Measurements from ENCODE around the gene TIRAP. TPM values are rescaled to one million over a fixed set of nuclear protein-coding genes. Genes with fewer than 3 reads are reported as not detected.

TIRAP gene
- total and polyA plus RNA-seq, 3 experiments from 2014 or later, result 10.6 to 13.0 (median 11.3) TPM

GRCh38 chr11:126313826-126314225 lies 30.9 kb downstream of the TIRAP start:
- no peak overlapping the region for H3K27ac ChIP-seq (ENCODE audit: low read depth, low read length)
- ChIA-PET CTCF (interaction anchor here (2.0 to 5.9 kb wide), 2 partner anchors 166 to 167 kb away, joined by 8 to 36 read pairs; no protein-coding TSS in a partner anchor), POLR2A (no interaction called here)
- H3K4me3 Mint-ChIP-seq, result no peak overlapping the region
- peaks cover 38 to 45% (median 43%) of the 10 kb centered on the region in 3 donors for H3K4me1 Mint-ChIP-seq
- DNase-seq, result no peak
- peaks cover 9% of the 10 kb centered on the region for H3K36me3 ChIP-seq (ENCODE audit: insufficient read depth, low read length)
- peak overlapping the region in 2 of 8 donors; percentile 30 to 43 for H3K27ac Mint-ChIP-seq
- no peaks in the 10 kb centered on the region for H3K27me3 ChIP-seq (ENCODE audit: insufficient read depth, low read length, poor library complexity, severe bottlenecking)
- H3K27me3 Mint-ChIP-seq, result no peaks in the 10 kb centered on the region
- peaks cover 24% of the 10 kb centered on the region for H3K4me1 ChIP-seq (ENCODE audit: insufficient read depth, low read length)
- H3K36me3 Mint-ChIP-seq, result peaks cover 19 to 58% (median 21%) of the 10 kb centered on the region in 3 donors
- H3K4me3 ChIP-seq (ENCODE audit: low read length), result no peak overlapping the region
- peaks cover 0 to 6% (median 0%) of the 10 kb centered on the region in 5 donors for H3K9me3 Mint-ChIP-seq
- H3K9me3 ChIP-seq (ENCODE audit: low read length), result no peaks in the 10 kb centered on the region

- Mint-ChIP-seq H3K4me1 (peaks cover 42 to 53% (median 43%) of the 10 kb centered on the region in 3 donors), H3K4me3 (peak overlapping the region; percentile 18 to 87 (median 63)), H3K27me3 (no peaks in the 10 kb centered on the region), H3K27ac (peak overlapping the region; percentile 74 to 98 (median 93)), H3K36me3 (peaks cover 16 to 44% (median 28%) of the 10 kb centered on the region in 3 donors), H3K9me3 (peaks cover 0 to 6% (median 0%) of the 10 kb centered on the region in 5 donors)
- no peak for DNase-seq
- no peaks in the 10 kb centered on the region for H3K36me3 ChIP-seq (ENCODE audit: insufficient read depth, low read length)
- POLR2A ChIA-PET, result interaction anchor here (1.4 to 2.0 kb wide), 2 partner anchors 13 to 48 kb away, joined by 3 to 8 read pairs; partner anchors contain the start of gene DCPS
- H3K4me1 ChIP-seq (ENCODE audit: insufficient read depth, low read length), result peaks cover 26% of the 10 kb centered on the region
- CTCF ChIA-PET, result interaction anchor here (0.6 to 5.9 kb wide), 2 partner anchors 8 to 163 kb away, joined by 3 to 36 read pairs; no protein-coding TSS in a partner anchor
- no peak overlapping the region for H3K27ac ChIP-seq (ENCODE audit: low read depth, low read length)
- H3K9me3 ChIP-seq (ENCODE audit: low read length), result no peaks in the 10 kb centered on the region
- H3K4me3 ChIP-seq (ENCODE audit: low read length), result no peak overlapping the region
- no peaks in the 10 kb centered on the region for H3K27me3 ChIP-seq (ENCODE audit: insufficient read depth, low read length, poor library complexity, severe bottlenecking)
Measured at GRCh38 chr11:126317432-126317755, 34.5 kb downstream of the TIRAP start.

GRCh38 chr11:126317756-126318573 lies 35.1 kb downstream of the TIRAP start:
- CTCF ChIA-PET, result interaction anchor here (0.6 to 5.9 kb wide), 5 partner anchors 7 to 162 kb away, joined by 3 to 36 read pairs (median 6); no protein-coding TSS in a partner anchor
- Histone ChIP-seq H3K9me3 (ENCODE audit: low read length) (no peaks in the 10 kb centered on the region), H3K4me3 (ENCODE audit: low read length) (peak overlapping the region; percentile 41), H3K4me1 (ENCODE audit: insufficient read depth, low read length) (peaks cover 26% of the 10 kb centered on the region), H3K27me3 (ENCODE audit: insufficient read depth, low read length, poor library complexity, severe bottlenecking) (no peaks in the 10 kb centered on the region), H3K27ac (ENCODE audit: low read depth, low read length) (peak overlapping the region; percentile 46), H3K36me3 (ENCODE audit: insufficient read depth, low read length) (no peaks in the 10 kb centered on the region)
- H3K27me3 Mint-ChIP-seq, result no peaks in the 10 kb centered on the region
- H3K4me3 Mint-ChIP-seq, result peak overlapping the region; percentile 18 to 87 (median 63)
- peaks cover 16 to 38% (median 28%) of the 10 kb centered on the region in 3 donors for H3K36me3 Mint-ChIP-seq
- peak in 2 of 5 donors; percentile 32 to 34 for DNase-seq
- H3K27ac Mint-ChIP-seq, result peak overlapping the region; percentile 74 to 98 (median 93)
- H3K9me3 Mint-ChIP-seq, result peaks cover 0 to 6% (median 0%) of the 10 kb centered on the region in 5 donors
- POLR2A ChIA-PET, result interaction anchor here (1.4 to 2.0 kb wide), 2 partner anchors 14 to 49 kb away, joined by 3 to 8 read pairs; partner anchors contain the start of gene DCPS
- peaks cover 42 to 53% (median 43%) of the 10 kb centered on the region in 3 donors for H3K4me1 Mint-ChIP-seq

- H3K9me3 ChIP-seq (ENCODE audit: low read length), result no peaks in the 10 kb centered on the region
- ChIA-PET POLR2A (interaction anchor here (0.9 to 2.0 kb wide), 3 partner anchors 15 to 50 kb away, joined by 3 to 8 read pairs (median 3); partner anchors contain the start of genes DCPS, FOXRED1 and SRPRA), CTCF (interaction anchor here (1.2 to 5.9 kb wide), 5 partner anchors 8 to 161 kb away, joined by 3 to 36 read pairs (median 6); no protein-coding TSS in a partner anchor)
- peak overlapping the region; percentile 41 for H3K4me3 ChIP-seq (ENCODE audit: low read length)
- Mint-ChIP-seq H3K27me3 (no peaks in the 10 kb centered on the region), H3K36me3 (peaks cover 16 to 31% (median 28%) of the 10 kb centered on the region in 3 donors), H3K4me3 (peak overlapping the region; percentile 21 to 87 (median 63)), H3K27ac (peak overlapping the region; percentile 74 to 98 (median 93)), H3K4me1 (peaks cover 42 to 53% (median 43%) of the 10 kb centered on the region in 3 donors), H3K9me3 (peaks cover 0 to 6% (median 0%) of the 10 kb centered on the region in 5 donors)
- peak in 2 of 5 donors; percentile 13 to 20 for DNase-seq
- H3K36me3 ChIP-seq (ENCODE audit: insufficient read depth, low read length), result no peaks in the 10 kb centered on the region
- peak overlapping the region; percentile 46 for H3K27ac ChIP-seq (ENCODE audit: low read depth, low read length)
- peaks cover 26% of the 10 kb centered on the region for H3K4me1 ChIP-seq (ENCODE audit: insufficient read depth, low read length)
- no peaks in the 10 kb centered on the region for H3K27me3 ChIP-seq (ENCODE audit: insufficient read depth, low read length, poor library complexity, severe bottlenecking)
Measured at GRCh38 chr11:126318574-126319373, 35.9 kb downstream of the TIRAP start.

- Histone ChIP-seq H3K27ac (ENCODE audit: low read depth, low read length) (no peak overlapping the region), H3K4me1 (ENCODE audit: insufficient read depth, low read length) (peaks cover 26% of the 10 kb centered on the region), H3K36me3 (ENCODE audit: insufficient read depth, low read length) (no peaks in the 10 kb centered on the region), H3K27me3 (ENCODE audit: insufficient read depth, low read length, poor library complexity, severe bottlenecking) (no peaks in the 10 kb centered on the region), H3K9me3 (ENCODE audit: low read length) (no peaks in the 10 kb centered on the region), H3K4me3 (ENCODE audit: low read length) (peak overlapping the region; percentile 16)
- peak overlapping the region; percentile 74 to 98 (median 93) for H3K27ac Mint-ChIP-seq
- CTCF ChIA-PET, result interaction anchor here (1.2 to 5.9 kb wide), 5 partner anchors 9 to 161 kb away, joined by 3 to 36 read pairs (median 6); no protein-coding TSS in a partner anchor
- no peaks in the 10 kb centered on the region for H3K27me3 Mint-ChIP-seq
- DNase-seq, result no peak
- POLR2A ChIA-PET, result interaction anchor here (0.9 to 2.0 kb wide), 2 partner anchors 15 to 51 kb away, joined by 3 to 8 read pairs; partner anchors contain the start of genes DCPS, FOXRED1 and SRPRA
- H3K9me3 Mint-ChIP-seq, result peaks cover 0 to 6% (median 0%) of the 10 kb centered on the region in 5 donors
- peak overlapping the region; percentile 21 to 87 (median 63) for H3K4me3 Mint-ChIP-seq
- peaks cover 41 to 53% (median 43%) of the 10 kb centered on the region in 3 donors for H3K4me1 Mint-ChIP-seq
- peaks cover 12 to 25% (median 23%) of the 10 kb centered on the region in 3 donors for H3K36me3 Mint-ChIP-seq
Measured at GRCh38 chr11:126319374-126319740, 36.5 kb downstream of the TIRAP start.

GRCh38 chr11:126322996-126323395 lies 40.1 kb downstream of the TIRAP start:
- Histone ChIP-seq H3K9me3 (ENCODE audit: low read length) (no peaks in the 10 kb centered on the region), H3K36me3 (ENCODE audit: insufficient read depth, low read length) (no peaks in the 10 kb centered on the region), H3K27me3 (ENCODE audit: insufficient read depth, low read length, poor library complexity, severe bottlenecking) (no peaks in the 10 kb centered on the region), H3K4me1 (ENCODE audit: insufficient read depth, low read length) (peaks cover 17% of the 10 kb centered on the region), H3K27ac (ENCODE audit: low read depth, low read length) (no peak overlapping the region), H3K4me3 (ENCODE audit: low read length) (no peak overlapping the region)
- Mint-ChIP-seq H3K4me3 (no peak overlapping the region), H3K27me3 (no peaks in the 10 kb centered on the region), H3K9me3 (no peaks in the 10 kb centered on the region), H3K36me3 (peaks cover 6 to 26% (median 7%) of the 10 kb centered on the region in 3 donors), H3K4me1 (peaks cover 36 to 52% (median 44%) of the 10 kb centered on the region in 3 donors), H3K27ac (peak overlapping the region in 1 of 8 donors; percentile 21)
- DNase-seq, result no peak
- CTCF ChIA-PET, result interaction anchor here (1.9 kb wide), 1 partner anchor 12 kb away, joined by 4 read pairs; no protein-coding TSS in a partner anchor
- POLR2A ChIA-PET, result no interaction called here

GRCh38 chr11:126327281-126328000 lies 44.5 kb downstream of the TIRAP start:
- Mint-ChIP-seq H3K9me3 (no peaks in the 10 kb centered on the region), H3K27ac (peak overlapping the region in 7 of 8 donors; percentile 13 to 91 (median 85)), H3K27me3 (no peaks in the 10 kb centered on the region), H3K4me1 (peaks cover 31 to 51% (median 43%) of the 10 kb centered on the region in 3 donors), H3K4me3 (no peak overlapping the region), H3K36me3 (peaks cover 0 to 48% (median 6%) of the 10 kb centered on the region in 3 donors)
- Histone ChIP-seq H3K27me3 (ENCODE audit: insufficient read depth, low read length, poor library complexity, severe bottlenecking) (no peaks in the 10 kb centered on the region), H3K27ac (ENCODE audit: low read depth, low read length) (no peak overlapping the region), H3K4me1 (ENCODE audit: insufficient read depth, low read length) (peaks cover 24% of the 10 kb centered on the region), H3K4me3 (ENCODE audit: low read length) (no peak overlapping the region), H3K9me3 (ENCODE audit: low read length) (no peaks in the 10 kb centered on the region), H3K36me3 (ENCODE audit: insufficient read depth, low read length) (peaks cover 14% of the 10 kb centered on the region)
- ChIA-PET POLR2A (no interaction called here), CTCF (no interaction called here)
- DNase-seq, result no peak

Data from CD8-positive, alpha-beta memory T cell (primary cell).